ENCODE measurements around the gene PKD2L2.
"Not testable (repeated sequence)": the region's sequence is repeated elsewhere in the genome, so short reads cannot be mapped to it uniquely, and the experiment has no call there.

Gene PKD2L2

GRCh38 chr5:137954131-137954879 is 65.0 kb downstream of the PKD2L2 start:
- TF ChIP-seq CTCF (IDR thresholded peaks at IDR 0.05; ENCODE audit: low read depth, low read length, missing control alignments) = no peak
- DNase-seq (ENCODE audit: low read depth) = no peak
- no peak overlapping the region for H3K4me3 ChIP-seq (ENCODE audit: low read depth, low read length)

GRCh38 chr5:137957948-137958347 is 68.7 kb downstream of the PKD2L2 start:
- no peak overlapping the region for H3K4me3 ChIP-seq (ENCODE audit: low read depth, low read length)
- no peak for DNase-seq (ENCODE audit: low read depth)
- no peak for TF ChIP-seq CTCF (IDR thresholded peaks at IDR 0.05; ENCODE audit: low read depth, low read length, missing control alignments)

- DNase-seq (ENCODE audit: low read depth) = no peak
- no peak overlapping the region for H3K4me3 ChIP-seq (ENCODE audit: low read depth, low read length)
- no peak for TF ChIP-seq CTCF (IDR thresholded peaks at IDR 0.05; ENCODE audit: low read depth, low read length, missing control alignments)
Observed at GRCh38 chr5:137959488-137959887, 70.2 kb downstream of the PKD2L2 start.

GRCh38 chr5:137960141-137960540 is 70.9 kb downstream of the PKD2L2 start:
- no peak for DNase-seq (ENCODE audit: low read depth)
- no peak for TF ChIP-seq CTCF (IDR thresholded peaks at IDR 0.05; ENCODE audit: low read depth, low read length, missing control alignments)
- H3K4me3 ChIP-seq (ENCODE audit: low read depth, low read length) = no peak overlapping the region

- no peak overlapping the region for H3K4me3 ChIP-seq (ENCODE audit: low read depth, low read length)
- TF ChIP-seq CTCF (IDR thresholded peaks at IDR 0.05; ENCODE audit: low read depth, low read length, missing control alignments) = no peak
- no peak for DNase-seq (ENCODE audit: low read depth)
Observed at GRCh38 chr5:137960819-137961218, 71.6 kb downstream of the PKD2L2 start.

- not testable (repeated sequence) for DNase-seq (ENCODE audit: low read depth); H3K4me3 ChIP-seq (ENCODE audit: low read depth, low read length)
Observed at GRCh38 chr5:137970384-137970783, 81.1 kb downstream of the PKD2L2 start.

- no peak overlapping the region for H3K4me3 ChIP-seq (ENCODE audit: low read depth, low read length)
- no peak for DNase-seq (ENCODE audit: low read depth)
- no peak for TF ChIP-seq CTCF (IDR thresholded peaks at IDR 0.05; ENCODE audit: low read depth, low read length, missing control alignments)
Observed at GRCh38 chr5:137975208-137975607, 86.0 kb downstream of the PKD2L2 start.

All from GM12864 (cell line).